ENCODE data around the gene SHKBP1. TPM values are rescaled to one million over a fixed set of nuclear protein-coding genes. Genes with fewer than 3 reads are reported as not detected.

Gene SHKBP1
- total RNA-seq, 1 experiment from 2014 or later: 92.9 TPM

- H3K56ac ChIP-seq (ENCODE audit: insufficient read length, low read depth, low read length): no peak overlapping the region
- H2BK5ac ChIP-seq (ENCODE audit: insufficient read length, low read length): no peak overlapping the region
- Mint-ChIP-seq H3K4me1 (peaks cover 31 to 54% of the 10 kb centered on the region in 2 experiments), H3K36me3 (ENCODE audit: insufficient read depth in 1 of 3, low read depth in 3 of 3) (peaks cover 0 to 3% (median 0%) of the 10 kb centered on the region in 3 experiments; a peak in 2 of 7 replicates), H3K27ac (no peak overlapping the region), H3K9me3 (no peaks in the 10 kb centered on the region; a peak in 1 of 5 replicates), H3K4me3 (peak overlapping the region in 1 of 2 experiments; percentile 74; a peak in 3 of 5 replicates), H3K27me3 (ENCODE audit: low read depth) (peaks cover 64% of the 10 kb centered on the region)
- peak overlapping the region; percentile 6 for H3K4me2 ChIP-seq (ENCODE audit: insufficient read depth, insufficient read length, low read length)
- H2BK12ac ChIP-seq (ENCODE audit: insufficient read length, low read depth, low read length): no peak overlapping the region
- TF ChIP-seq CTCF (conservative IDR thresholded peaks at IDR 0.05): no peak
- no peak overlapping the region for H3K23ac ChIP-seq (ENCODE audit: insufficient read length, low read depth, low read length)
- no peak overlapping the region for H4K8ac ChIP-seq (replicated peaks; ENCODE audit: insufficient read length, low read depth, low read length)
- no peak overlapping the region for H3T11ph ChIP-seq (ENCODE audit: low read length)
- H2BK120ac ChIP-seq (ENCODE audit: low read depth, low read length, poor library complexity, severe bottlenecking): no peak overlapping the region
- peaks cover 14% of the 10 kb centered on the region for H3K23me2 ChIP-seq (ENCODE audit: insufficient read length, low read depth, low read length, poor library complexity, severe bottlenecking)
- no peaks in the 10 kb centered on the region for H4K20me1 ChIP-seq (ENCODE audit: control insufficient read depth, insufficient read depth, insufficient read length)
- no peak overlapping the region for H3K27ac ChIP-seq (ENCODE audit: insufficient read length, low read depth, low read length)
- H2AK5ac ChIP-seq (ENCODE audit: insufficient read length, low read length): no peak overlapping the region
- no peak overlapping the region for H4K5ac ChIP-seq (ENCODE audit: insufficient read length, low read depth, low read length)
- H3K14ac ChIP-seq (ENCODE audit: insufficient read depth, low read length): no peak overlapping the region
- H3K79me1 ChIP-seq (ENCODE audit: insufficient read depth, low read depth, low read length, poor library complexity, severe bottlenecking): no peaks in the 10 kb centered on the region
- H3K18ac ChIP-seq (ENCODE audit: insufficient read length, low read depth, low read length): no peak overlapping the region
- no peak overlapping the region for H3K4ac ChIP-seq (ENCODE audit: low read depth, low read length)
- no peak overlapping the region for H2BK15ac ChIP-seq (ENCODE audit: low read depth, low read length)
- no peaks in the 10 kb centered on the region for H3K9me3 ChIP-seq (ENCODE audit: control insufficient read depth, low read depth, low read length)
- no peak overlapping the region for H2BK20ac ChIP-seq (ENCODE audit: low read depth, low read length, poor library complexity, severe bottlenecking)
- H3K79me2 ChIP-seq (ENCODE audit: insufficient read depth, low read length): no peaks in the 10 kb centered on the region
- no peak overlapping the region for H4K91ac ChIP-seq (ENCODE audit: insufficient read length, low read depth, low read length)
- peaks cover 4% of the 10 kb centered on the region for H3K4me1 ChIP-seq (ENCODE audit: insufficient read depth, low read length)
- H2AFZ ChIP-seq (ENCODE audit: low read length): no peak overlapping the region
- WGBS (ENCODE audit: extremely low coverage, insufficient read length, low lambda C conversion rate): no CpG with 5 or more reads among the region's 43 CpGs
- peak; percentile 30 for DNase-seq
- H3K27me3 ChIP-seq (ENCODE audit: insufficient read depth, low read length): peaks cover 10% of the 10 kb centered on the region; the same call in 1 of the 2 replicates
- H3K9ac ChIP-seq (ENCODE audit: extremely low read depth, insufficient read length, low read length): no peak overlapping the region
These were observed 23.4 kb downstream of the SHKBP1 start for GRCh38 chr19:40599902-40600569.
